OCI-LY1 (cell line): ENCODE measurements around the gene HFM1.
"Not testable (repeated sequence)": the region's sequence is repeated elsewhere in the genome, so short reads cannot be mapped to it uniquely, and the experiment has no call there.

Source experiments
- H2AFZ ChIP-seq: fragments of 200-600 bp; sonication (generic), shearing (Covaris generic); 2 replicates; pipeline ENCODE4 v1.6.0; 2014; ENCODE audit warnings: antibody characterized with exemption, mild to moderate bottlenecking, low read length
- H3F3A ChIP-seq: fragments of 200-600 bp; sonication (generic), shearing (Covaris generic); 2 replicates; pipeline ENCODE4 v1.6.0; 2014; ENCODE audit warnings: mild to moderate bottlenecking, antibody characterized with exemption, low read length, moderate library complexity; ENCODE audit not compliant: insufficient read depth
- H3K27ac ChIP-seq: fragments of 200-600 bp; sonication (generic); 2 replicates; pipeline ENCODE4 v1.5.1; 2014; ENCODE audit warnings: low read length, mixed run types, mild to moderate bottlenecking, low read depth; ENCODE audit not compliant: poor library complexity, severe bottlenecking
- H3K27me3 ChIP-seq: fragments of 200-600 bp; sonication (generic); 2 replicates; pipeline ENCODE4 v1.6.0; 2014; ENCODE audit warnings: antibody characterized with exemption, mild to moderate bottlenecking, low read length, moderate library complexity; ENCODE audit not compliant: insufficient read depth
- H3K36me3 ChIP-seq: fragments of 200-600 bp; sonication (generic); 2 replicates; pipeline ENCODE4 v1.6.1; 2014; ENCODE audit warnings: mild to moderate bottlenecking, antibody characterized with exemption, low read length, moderate library complexity, mixed read lengths; ENCODE audit not compliant: insufficient read depth
- H3K4me1 ChIP-seq: fragments of 200-600 bp; sonication (generic); 2 replicates; pipeline ENCODE4 v1.5.1; 2014; ENCODE audit warnings: mild to moderate bottlenecking, low read length, moderate library complexity; ENCODE audit not compliant: insufficient read depth, severe bottlenecking
- H3K4me2 ChIP-seq: fragments of 200-600 bp; sonication (generic), shearing (Covaris generic); 2 replicates; pipeline ENCODE4 v1.6.1; 2014; ENCODE audit warnings: low read length
- H3K4me3 ChIP-seq: fragments of 200-600 bp; sonication (generic); 2 replicates; pipeline ENCODE4 v1.5.1; 2014; ENCODE audit warnings: low read length, low read depth, mild to moderate bottlenecking, mixed read lengths; ENCODE audit not compliant: poor library complexity, severe bottlenecking
- H3K79me2 ChIP-seq: fragments of 200-600 bp; shearing (Covaris generic); 2 replicates; pipeline ENCODE4 v1.6.1; 2016; ENCODE audit warnings: mixed run types, low read length, mixed read lengths; ENCODE audit not compliant: insufficient read depth
- H3K9ac ChIP-seq: fragments of 200-600 bp; sonication (generic), shearing (Covaris generic); 2 replicates; pipeline ENCODE4 v1.6.1; 2014; ENCODE audit warnings: mild to moderate bottlenecking, low read length, mixed read lengths
- H3K9me2 ChIP-seq: fragments of 200-600 bp; sonication (generic), shearing (Covaris generic); 2 replicates; pipeline ENCODE4 v1.6.1; 2014; ENCODE audit warnings: low read depth, mild to moderate bottlenecking, low read length, mixed read lengths
- H3K9me3 ChIP-seq: fragments of 200-600 bp; shearing (Covaris generic); 2 replicates; pipeline ENCODE4 v1.6.1; 2014; ENCODE audit warnings: low read length, mixed read lengths
- H4K20me1 ChIP-seq: fragments of 200-600 bp; sonication (generic), shearing (Covaris generic); 2 replicates; pipeline ENCODE4 v1.6.0; 2016; ENCODE audit warnings: mild to moderate bottlenecking, low read length; ENCODE audit not compliant: insufficient read depth
- CTCF ChIP-seq: fragments of 200-600 bp; sonication (generic), shearing (Covaris generic); IDR thresholded peaks from 2 replicates; pipeline ENCODE4 v1.5.1; 2017; ENCODE audit warnings: mild to moderate bottlenecking, antibody characterized with exemption, low read length, moderate library complexity, mixed read lengths
- EZH2 ChIP-seq: fragments of 200-600 bp; sonication (generic), shearing (Covaris generic); IDR thresholded peaks from 2 replicates; pipeline ENCODE4 v1.8.0; 2017; ENCODE audit warnings: borderline replicate concordance, mixed run types, mild to moderate bottlenecking, antibody characterized with exemption, low read length, moderate library complexity, mixed read lengths

HFM1 gene

DNA sequence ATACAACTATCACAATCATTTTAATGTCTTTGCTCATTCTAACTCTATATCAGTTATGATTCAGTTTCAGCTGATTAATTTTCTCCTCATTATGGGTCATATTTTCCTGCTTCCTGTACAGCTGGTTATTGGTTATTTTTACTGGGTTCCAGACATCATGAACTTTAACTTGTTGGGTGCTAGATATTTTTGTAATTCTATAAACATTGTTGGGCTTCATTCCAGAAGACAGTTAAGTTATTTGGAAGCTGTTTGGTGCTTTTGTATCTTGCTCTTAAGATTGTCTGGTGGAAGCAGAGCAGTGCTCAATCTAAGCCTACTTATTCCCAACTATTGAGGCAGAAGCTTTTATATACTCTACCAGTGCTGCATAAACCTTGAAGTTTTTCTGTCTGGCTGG lies 34.4 kb upstream of the HFM1 start:
- H3K4me3 ChIP-seq = no peak overlapping the region
- no peaks in the 10 kb centered on the region for H3K4me1 ChIP-seq
- no peak overlapping the region for H2AFZ ChIP-seq
- no peaks in the 10 kb centered on the region for H3K79me2 ChIP-seq
- H3K9me3 ChIP-seq = no peaks in the 10 kb centered on the region
- no peaks in the 10 kb centered on the region for H3K9me2 ChIP-seq
- no peak for TF ChIP-seq CTCF
- TF ChIP-seq EZH2 = no peak
- no peak overlapping the region for H3K27ac ChIP-seq
- no peaks in the 10 kb centered on the region for H3K36me3 ChIP-seq
- H3K9ac ChIP-seq = no peak overlapping the region
- H3F3A ChIP-seq = no peaks in the 10 kb centered on the region
- H4K20me1 ChIP-seq = no peaks in the 10 kb centered on the region
- 0 out of 2 replicates have a peak, but pooled peaks cover 5% of the 10 kb centered on the region for H3K27me3 ChIP-seq
- no peak overlapping the region for H3K4me2 ChIP-seq

GRCh38 chr1:91428182-91428798 lies 23.7 kb upstream of the HFM1 start:
- no peak overlapping the region for H3K4me2 ChIP-seq
- H4K20me1 ChIP-seq = no peaks in the 10 kb centered on the region
- no peaks in the 10 kb centered on the region for H3K4me1 ChIP-seq
- H3F3A ChIP-seq = no peaks in the 10 kb centered on the region
- no peak overlapping the region for H3K9ac ChIP-seq
- no peak overlapping the region for H3K4me3 ChIP-seq
- TF ChIP-seq CTCF (no peak), EZH2 (no peak)
- no peak overlapping the region for H2AFZ ChIP-seq
- H3K9me3 ChIP-seq = no peaks in the 10 kb centered on the region
- no peaks in the 10 kb centered on the region for H3K79me2 ChIP-seq
- H3K27ac ChIP-seq = no peak overlapping the region
- H3K27me3 ChIP-seq = no peaks in the 10 kb centered on the region
- no peaks in the 10 kb centered on the region for H3K9me2 ChIP-seq
- H3K36me3 ChIP-seq = no peaks in the 10 kb centered on the region

- H3K9ac ChIP-seq = no peak overlapping the region
Observed at GRCh38 chr1:91427741-91428140, 23.1 kb upstream of the HFM1 start.

GRCh38 chr1:91422523-91422922 lies 17.9 kb upstream of the HFM1 start:
- H4K20me1 ChIP-seq, H3K4me2 ChIP-seq, H3K27ac ChIP-seq, H3K9me3 ChIP-seq, H3F3A ChIP-seq, H2AFZ ChIP-seq, H3K4me3 ChIP-seq, H3K9me2 ChIP-seq, H3K27me3 ChIP-seq, H3K4me1 ChIP-seq, H3K79me2 ChIP-seq, H3K9ac ChIP-seq, H3K36me3 ChIP-seq: not testable (repeated sequence)

More at GRCh38 chr1:91427741-91428140, 23.1 kb upstream of the HFM1 start:
- no peaks in the 10 kb centered on the region for H3K9me2 ChIP-seq
- H3K4me2 ChIP-seq = no peak overlapping the region
- no peaks in the 10 kb centered on the region for H3K4me1 ChIP-seq
- H3K4me3 ChIP-seq = no peak overlapping the region
- no peaks in the 10 kb centered on the region for H3K79me2 ChIP-seq
- no peak overlapping the region for H2AFZ ChIP-seq
- H3K27ac ChIP-seq = no peak overlapping the region
- TF ChIP-seq CTCF (no peak), EZH2 (no peak)
- no peaks in the 10 kb centered on the region for H4K20me1 ChIP-seq
- H3K27me3 ChIP-seq = no peaks in the 10 kb centered on the region
- H3K9me3 ChIP-seq = no peaks in the 10 kb centered on the region
- no peaks in the 10 kb centered on the region for H3F3A ChIP-seq
- H3K36me3 ChIP-seq = no peaks in the 10 kb centered on the region
